ENCODE measurements around the gene ARMC9. TPM values are rescaled to one million over a fixed set of nuclear protein-coding genes. Genes with fewer than 3 reads are reported as not detected.

Gene ARMC9
- total RNA-seq, 1 experiment from 2014 or later, result 42.7 TPM

GRCh38 chr2:231413921-231414476 lies 215.6 kb downstream of the ARMC9 start:
- peak overlapping the region; percentile 49; the same call in 1 of the 2 replicates for H3K27ac ChIP-seq (ENCODE audit: low read length)
- H3K9me3 ChIP-seq (ENCODE audit: control insufficient read depth, insufficient read depth, low read depth, low read length), result no peaks in the 10 kb centered on the region
- ATAC-seq (no peak), DNase-seq (ENCODE audit: low read depth, low spot score) (no peak)
- H3K27me3 ChIP-seq (ENCODE audit: control insufficient read depth, insufficient read depth, low read length), result no peaks in the 10 kb centered on the region
- intact Hi-C loops (cut with micrococcal nuclease; ENCODE audit: unreplicated experiment) (loop anchor here (5.0 kb wide), 1 partner anchor 187 kb away; no protein-coding TSS in a partner anchor), in situ Hi-C loops (cut with HindIII; ENCODE audit: low pct_unique_long_range_greater_than_20kb, low sequenced_read_pairs) (loop anchor here (25.0 kb wide), 1 partner anchor 102 kb away; no protein-coding TSS in a partner anchor)
- no peak overlapping the region for H3K4me3 ChIP-seq (ENCODE audit: low read depth in 2 of 2, low read length in 2 of 2)
- POLR2A ChIA-PET, result no interaction called here
- no peak for TF ChIP-seq SIN3A (IDR thresholded peaks at IDR 0.05; ENCODE audit: borderline replicate concordance, insufficient read depth, low read depth, low read length)
- CTCF ChIA-PET, result interaction anchor here (0.6 to 0.9 kb wide), 2 partner anchors 38 to 210 kb away, joined by 3 to 4 read pairs; no protein-coding TSS in a partner anchor
- peaks cover 27% of the 10 kb centered on the region for H3K4me1 ChIP-seq (ENCODE audit: control insufficient read depth, insufficient read depth, low read length)
- BruUV-seq (replicated peaks), result no TSS peak
- no peaks in the 10 kb centered on the region for H3K36me3 ChIP-seq (ENCODE audit: control insufficient read depth, insufficient read depth, low read length)

DNA sequence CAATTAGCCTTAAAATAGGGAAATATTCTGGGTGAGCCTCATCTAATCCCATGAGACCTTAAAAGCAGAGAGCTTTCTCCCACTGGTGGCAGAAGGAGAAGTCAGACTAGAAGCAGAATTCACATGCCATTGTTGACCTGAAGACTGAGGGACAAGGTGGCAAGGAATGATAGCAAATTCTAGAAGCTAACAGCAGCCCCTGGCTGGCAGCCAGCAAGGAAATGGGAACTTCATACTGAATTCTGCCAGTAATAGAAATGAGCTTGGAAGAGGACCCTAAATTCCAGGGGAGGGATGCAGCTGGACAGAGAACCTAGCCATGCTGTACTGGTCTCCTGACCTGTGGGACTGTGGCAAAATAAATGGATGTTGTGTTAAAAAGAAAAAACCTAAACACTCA lies 216.6 kb downstream of the ARMC9 start:
- TF ChIP-seq, protein P1, sequence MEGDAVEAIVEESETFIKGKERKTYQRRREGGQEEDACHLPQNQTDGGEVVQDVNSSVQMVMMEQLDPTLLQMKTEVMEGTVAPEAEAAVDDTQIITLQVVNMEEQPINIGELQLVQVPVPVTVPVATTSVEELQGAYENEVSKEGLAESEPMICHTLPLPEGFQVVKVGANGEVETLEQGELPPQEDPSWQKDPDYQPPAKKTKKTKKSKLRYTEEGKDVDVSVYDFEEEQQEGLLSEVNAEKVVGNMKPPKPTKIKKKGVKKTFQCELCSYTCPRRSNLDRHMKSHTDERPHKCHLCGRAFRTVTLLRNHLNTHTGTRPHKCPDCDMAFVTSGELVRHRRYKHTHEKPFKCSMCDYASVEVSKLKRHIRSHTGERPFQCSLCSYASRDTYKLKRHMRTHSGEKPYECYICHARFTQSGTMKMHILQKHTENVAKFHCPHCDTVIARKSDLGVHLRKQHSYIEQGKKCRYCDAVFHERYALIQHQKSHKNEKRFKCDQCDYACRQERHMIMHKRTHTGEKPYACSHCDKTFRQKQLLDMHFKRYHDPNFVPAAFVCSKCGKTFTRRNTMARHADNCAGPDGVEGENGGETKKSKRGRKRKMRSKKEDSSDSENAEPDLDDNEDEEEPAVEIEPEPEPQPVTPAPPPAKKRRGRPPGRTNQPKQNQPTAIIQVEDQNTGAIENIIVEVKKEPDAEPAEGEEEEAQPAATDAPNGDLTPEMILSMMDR (IDR thresholded peaks at IDR 0.05), result no peak
- no peak for TF ChIP-seq SIN3A (IDR thresholded peaks at IDR 0.05; ENCODE audit: borderline replicate concordance, insufficient read depth, low read depth, low read length)
- TF ChIP-seq, protein P2, sequence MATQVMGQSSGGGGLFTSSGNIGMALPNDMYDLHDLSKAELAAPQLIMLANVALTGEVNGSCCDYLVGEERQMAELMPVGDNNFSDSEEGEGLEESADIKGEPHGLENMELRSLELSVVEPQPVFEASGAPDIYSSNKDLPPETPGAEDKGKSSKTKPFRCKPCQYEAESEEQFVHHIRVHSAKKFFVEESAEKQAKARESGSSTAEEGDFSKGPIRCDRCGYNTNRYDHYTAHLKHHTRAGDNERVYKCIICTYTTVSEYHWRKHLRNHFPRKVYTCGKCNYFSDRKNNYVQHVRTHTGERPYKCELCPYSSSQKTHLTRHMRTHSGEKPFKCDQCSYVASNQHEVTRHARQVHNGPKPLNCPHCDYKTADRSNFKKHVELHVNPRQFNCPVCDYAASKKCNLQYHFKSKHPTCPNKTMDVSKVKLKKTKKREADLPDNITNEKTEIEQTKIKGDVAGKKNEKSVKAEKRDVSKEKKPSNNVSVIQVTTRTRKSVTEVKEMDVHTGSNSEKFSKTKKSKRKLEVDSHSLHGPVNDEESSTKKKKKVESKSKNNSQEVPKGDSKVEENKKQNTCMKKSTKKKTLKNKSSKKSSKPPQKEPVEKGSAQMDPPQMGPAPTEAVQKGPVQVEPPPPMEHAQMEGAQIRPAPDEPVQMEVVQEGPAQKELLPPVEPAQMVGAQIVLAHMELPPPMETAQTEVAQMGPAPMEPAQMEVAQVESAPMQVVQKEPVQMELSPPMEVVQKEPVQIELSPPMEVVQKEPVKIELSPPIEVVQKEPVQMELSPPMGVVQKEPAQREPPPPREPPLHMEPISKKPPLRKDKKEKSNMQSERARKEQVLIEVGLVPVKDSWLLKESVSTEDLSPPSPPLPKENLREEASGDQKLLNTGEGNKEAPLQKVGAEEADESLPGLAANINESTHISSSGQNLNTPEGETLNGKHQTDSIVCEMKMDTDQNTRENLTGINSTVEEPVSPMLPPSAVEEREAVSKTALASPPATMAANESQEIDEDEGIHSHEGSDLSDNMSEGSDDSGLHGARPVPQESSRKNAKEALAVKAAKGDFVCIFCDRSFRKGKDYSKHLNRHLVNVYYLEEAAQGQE (IDR thresholded peaks at IDR 0.05; ENCODE audit: insufficient read depth in 1 of 2, low read depth in 2 of 2, low read length in 1 of 2), result no peak
- TF ChIP-seq POLR2AphosphoS5 (IDR thresholded peaks at IDR 0.05; ENCODE audit: low read depth, low read length), result no peak
- no peak for TF ChIP-seq TCF7L2 (IDR thresholded peaks at IDR 0.05; ENCODE audit: low read depth, low read length)
- Histone ChIP-seq H3K9me3 (ENCODE audit: control insufficient read depth, insufficient read depth, low read depth, low read length) (no peaks in the 10 kb centered on the region), H3K36me3 (ENCODE audit: control insufficient read depth, insufficient read depth, low read length) (no peaks in the 10 kb centered on the region), H3K4me3 (ENCODE audit: low read depth in 2 of 2, low read length in 2 of 2) (no peak overlapping the region), H3K27ac (ENCODE audit: low read length) (no peak overlapping the region), H3K27me3 (ENCODE audit: control insufficient read depth, insufficient read depth, low read length) (no peaks in the 10 kb centered on the region), H3K4me1 (ENCODE audit: control insufficient read depth, insufficient read depth, low read length) (peaks cover 27% of the 10 kb centered on the region)
- no TSS peak for BruUV-seq (replicated peaks)
- POLR2A ChIA-PET, result no interaction called here
- intact Hi-C loops (cut with micrococcal nuclease; ENCODE audit: unreplicated experiment), result no loop called here
- no peak for DNase-seq (ENCODE audit: low read depth, low spot score)
- in situ Hi-C loops (cut with HindIII; ENCODE audit: low pct_unique_long_range_greater_than_20kb, low sequenced_read_pairs), result loop anchor here (25.0 kb wide), 1 partner anchor 103 kb away; no protein-coding TSS in a partner anchor
- ATAC-seq, result no peak
- CTCF ChIA-PET, result no interaction called here
